ENCODE data around the gene FGD6. TPM values are rescaled to one million over a fixed set of nuclear protein-coding genes. Genes with fewer than 3 reads are reported as not detected.

FGD6 gene
- total and polyA plus RNA-seq, 2 of the 4 experiments (the other 2 are of a cell fraction), result 2.6 to 9.5 TPM

DNA sequence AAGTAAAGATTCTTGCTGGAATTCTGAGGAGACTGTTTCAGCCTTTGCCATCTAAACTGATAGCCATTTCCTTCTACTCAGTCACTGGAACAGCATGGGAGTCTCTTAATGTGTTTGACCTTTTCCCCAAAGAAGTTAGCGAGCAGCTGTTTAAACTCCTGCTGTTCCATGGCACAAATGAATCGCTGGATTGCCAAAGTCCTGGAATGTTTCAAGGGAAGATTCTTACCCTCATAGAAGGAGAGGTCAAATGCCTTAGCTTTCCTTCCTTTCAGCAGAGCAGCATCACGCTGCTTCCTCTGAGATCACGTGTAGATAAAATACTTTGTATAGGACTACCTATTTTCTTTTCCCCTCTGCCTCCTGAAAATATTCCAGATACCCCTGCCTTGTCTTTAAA lies 133.3 kb downstream of the FGD6 start:
- H3K18ac ChIP-seq (ENCODE audit: low read depth, low read length), result no peak overlapping the region; the same call in 1 of the 2 replicates
- H3K79me1 ChIP-seq (ENCODE audit: low read depth in 1 of 2, low read length in 2 of 2), result no peaks in the 10 kb centered on the region
- in situ Hi-C loops (cut with MboI; ENCODE audit: low sequenced_read_pairs) (no loop called here), intact Hi-C loops (cut with micrococcal nuclease) (no loop called here), dilution Hi-C loops (cut with HindIII; ENCODE audit: low sequenced_read_pairs, unreplicated experiment) (no loop called here)
- POLR2A ChIA-PET (ENCODE audit: unreplicated experiment), result no interaction called here
- peak overlapping the region; percentile 28; the same call in 1 of the 2 replicates for H3K27ac ChIP-seq (ENCODE audit: insufficient read depth, low read length)
- H3K9me3 ChIP-seq (ENCODE audit: control insufficient read depth, insufficient read depth, low read length), result no peaks in the 10 kb centered on the region
- no peaks in the 10 kb centered on the region for H3K9me1 ChIP-seq (ENCODE audit: insufficient read depth, low read length)
- ATAC-seq (ENCODE audit: low read depth) (peak; percentile 96), DNase-seq (peak; percentile 89)
- H2BK120ac ChIP-seq (ENCODE audit: low read depth, low read length), result peak overlapping the region; percentile 11
- no peak overlapping the region for H4K91ac ChIP-seq (ENCODE audit: insufficient read depth, low read depth, low read length)
- peak overlapping the region; percentile 47 for H2AFZ ChIP-seq (replicated peaks; ENCODE audit: low read length, poor library complexity)
- H4K20me1 ChIP-seq (ENCODE audit: insufficient read depth, low read length), result no peaks in the 10 kb centered on the region
- peak overlapping the region; percentile 55 for H2BK5ac ChIP-seq (ENCODE audit: low read depth, low read length, poor library complexity, severe bottlenecking)
- H3K9ac ChIP-seq (ENCODE audit: low read depth, low read length), result no peak overlapping the region; the same call in 1 of the 2 replicates
- peaks cover 3% of the 10 kb centered on the region for H3K36me3 ChIP-seq (ENCODE audit: control insufficient read depth, insufficient read depth, low read length)
- no peak overlapping the region for H4K5ac ChIP-seq (ENCODE audit: low read depth, low read length)
- 0 out of 2 replicates have a peak overlapping the region, but pooled peaks have one; percentile 11 for H3K23ac ChIP-seq (ENCODE audit: low read depth, low read length)
- no peak overlapping the region for H2BK15ac ChIP-seq (ENCODE audit: low read depth, low read length)
- BruUV-seq (replicated peaks), result no TSS peak
- no CpG with 5 or more reads among the region's 4 CpGs for WGBS, 2 experiments (ENCODE audit: extremely low coverage in 2 of 2, insufficient read length in 1 of 2)
- no peak overlapping the region for H3K4me3 ChIP-seq (ENCODE audit: insufficient read depth, low read depth, low read length)
- TF ChIP-seq POLR2A (IDR thresholded peaks at IDR 0.05; ENCODE audit: low read depth, low read length) (no peak), RCOR1 (IDR thresholded peaks at IDR 0.05; ENCODE audit: insufficient replicate concordance, low read length) (no peak), RAD21 (IDR thresholded peaks at IDR 0.05; ENCODE audit: low read length) (no peak), MXI1 (IDR thresholded peaks at IDR 0.05; ENCODE audit: borderline replicate concordance, low read depth, low read length) (no peak), MAFK (IDR thresholded peaks at IDR 0.05; ENCODE audit: low read depth, low read length) (no peak), CHD1 (IDR thresholded peaks at IDR 0.05; ENCODE audit: low read depth, low read length) (no peak), MAZ (IDR thresholded peaks at IDR 0.05; ENCODE audit: borderline replicate concordance, low read depth, low read length) (no peak), CEBPB (IDR thresholded peaks at IDR 0.05; ENCODE audit: low read depth, low read length) (peak; percentile 70; the same call in 1 of the 2 replicates), SMC3 (IDR thresholded peaks at IDR 0.05; ENCODE audit: low read depth, low read length) (no peak), NFE2L2 (IDR thresholded peaks at IDR 0.05; ENCODE audit: low read depth, low read length) (no peak), BHLHE40 (IDR thresholded peaks at IDR 0.05; ENCODE audit: low read depth, low read length) (peak; percentile 34; the same call in 1 of the 2 replicates)
- TF ChIP-seq, protein P1, sequence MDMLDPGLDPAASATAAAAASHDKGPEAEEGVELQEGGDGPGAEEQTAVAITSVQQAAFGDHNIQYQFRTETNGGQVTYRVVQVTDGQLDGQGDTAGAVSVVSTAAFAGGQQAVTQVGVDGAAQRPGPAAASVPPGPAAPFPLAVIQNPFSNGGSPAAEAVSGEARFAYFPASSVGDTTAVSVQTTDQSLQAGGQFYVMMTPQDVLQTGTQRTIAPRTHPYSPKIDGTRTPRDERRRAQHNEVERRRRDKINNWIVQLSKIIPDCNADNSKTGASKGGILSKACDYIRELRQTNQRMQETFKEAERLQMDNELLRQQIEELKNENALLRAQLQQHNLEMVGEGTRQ (IDR thresholded peaks at IDR 0.05; ENCODE audit: low read depth, low read length), result peak; percentile 71
- no peaks in the 10 kb centered on the region; the same call in 1 of the 2 replicates for H3K4me1 ChIP-seq (ENCODE audit: control insufficient read depth, insufficient read depth, low read length)
- CTCF ChIA-PET, result interaction anchor here (0.5 to 2.1 kb wide), 5 partner anchors 10 to 533 kb away, joined by 3 to 5 read pairs (median 3); partner anchors contain the start of gene NR2C1
- H2AK9ac ChIP-seq (replicated peaks; ENCODE audit: low read depth, low read length, poor library complexity), result no peak overlapping the region
- peak overlapping the region; percentile 1; the same call in 1 of the 2 replicates for H3K4ac ChIP-seq (ENCODE audit: low read depth, low read length)
- peak overlapping the region; percentile 53 for H2BK20ac ChIP-seq (ENCODE audit: low read depth, low read length)
- H3K14ac ChIP-seq (replicated peaks; ENCODE audit: low read depth, low read length), result no peak overlapping the region; the same call in 1 of the 2 replicates
- peak overlapping the region in 1 of 2 experiments; percentile 35; a peak in 2 of 4 replicates for H4K8ac ChIP-seq (ENCODE audit: low read depth in 2 of 2, low read length in 2 of 2)
- H2AK5ac ChIP-seq (ENCODE audit: low read depth, low read length), result no peak overlapping the region
- peak overlapping the region; percentile 48 for H3K4me2 ChIP-seq (ENCODE audit: low read depth, low read length)
- H3K56ac ChIP-seq (ENCODE audit: extremely low read depth, insufficient read depth, low read length), result no peak overlapping the region
- no peaks in the 10 kb centered on the region for H3K27me3 ChIP-seq (ENCODE audit: control insufficient read depth, insufficient read depth, low read length)

Measured in IMR-90 (cell line).